Neural crest cell (in vitro differentiated cells): Measurements from ENCODE around the gene COPS4. TPM values are rescaled to one million over a fixed set of nuclear protein-coding genes. Genes with fewer than 3 reads are reported as not detected.
"Not testable (repeated sequence)": the region's sequence is repeated elsewhere in the genome, so short reads cannot be mapped to it uniquely, and the experiment has no call there.

Source experiments
- DNase-seq: peaks from one replicate; pipeline ENCODE4 v3.0.0; 2021; ENCODE audit warnings: low read depth, mixed read lengths, low spot score
- H3K27ac Mint-ChIP-seq: one replicate; pipeline ENCODE4 v1.8.0; 2021; ENCODE audit warnings: mild to moderate bottlenecking, mixed read lengths; ENCODE audit not compliant: unreplicated experiment
- H3K27me3 Mint-ChIP-seq: 2 replicates; pipeline ENCODE4 v1.8.0; 2021; ENCODE audit warnings: low read depth, mild to moderate bottlenecking, mixed read lengths
- H3K36me3 Mint-ChIP-seq: 2 replicates; pipeline ENCODE4 v1.8.0; 2021; ENCODE audit warnings: low read depth, mild to moderate bottlenecking, mixed read lengths
- H3K4me1 Mint-ChIP-seq: 2 replicates; pipeline ENCODE4 v1.8.0; 2021; ENCODE audit warnings: mixed read lengths
- H3K4me3 Mint-ChIP-seq: one replicate; pipeline ENCODE4 v1.8.0; 2021; ENCODE audit warnings: mild to moderate bottlenecking, mixed read lengths
- H3K9me3 Mint-ChIP-seq: 2 replicates; pipeline ENCODE4 v1.8.0; 2021; ENCODE audit warnings: mixed read lengths
- CTCF ChIP-seq: fragments of 200-600 bp; sonication (generic); conservative IDR thresholded peaks from 2 replicates; pipeline ENCODE4 v1.5.0; 2021; ENCODE audit warnings: antibody characterized with exemption, mild to moderate bottlenecking
- total RNA-seq: library from RNA; stranded (reverse); gene quantifications from 2 replicates; pipeline ENCODE4 v1.2.1, GENCODE V29; 2021

Gene COPS4
- total RNA-seq, 1 donor from 2014 or later = 44.5 TPM

GRCh38 chr4:83074086-83074704 is 39.2 kb downstream of the COPS4 start:
- DNase-seq = peak; percentile 38
- H3K36me3 Mint-ChIP-seq = peaks cover 16% of the 10 kb centered on the region
- no peak overlapping the region for H3K27ac Mint-ChIP-seq
- no peaks in the 10 kb centered on the region for H3K27me3 Mint-ChIP-seq
- H3K9me3 Mint-ChIP-seq = no peaks in the 10 kb centered on the region
- TF ChIP-seq CTCF = peak; percentile 87
- no peak overlapping the region for H3K4me3 Mint-ChIP-seq
- H3K4me1 Mint-ChIP-seq = peaks cover 2% of the 10 kb centered on the region

- not testable (repeated sequence) for H3K4me1 Mint-ChIP-seq, H3K4me3 Mint-ChIP-seq, DNase-seq, H3K9me3 Mint-ChIP-seq, H3K27me3 Mint-ChIP-seq, H3K27ac Mint-ChIP-seq
- H3K36me3 Mint-ChIP-seq = peaks cover 15% of the 10 kb centered on the region
Observed at GRCh38 chr4:83074783-83075182, 39.8 kb downstream of the COPS4 start.

GRCh38 chr4:83075311-83076095 is 40.5 kb downstream of the COPS4 start:
- no peak overlapping the region for H3K4me3 Mint-ChIP-seq
- H3K27me3 Mint-ChIP-seq = no peaks in the 10 kb centered on the region
- H3K27ac Mint-ChIP-seq = no peak overlapping the region
- no peaks in the 10 kb centered on the region for H3K4me1 Mint-ChIP-seq
- no peak for DNase-seq
- H3K36me3 Mint-ChIP-seq = peaks cover 13% of the 10 kb centered on the region
- TF ChIP-seq CTCF = no peak
- H3K9me3 Mint-ChIP-seq = no peaks in the 10 kb centered on the region

- H3K9me3 Mint-ChIP-seq = no peaks in the 10 kb centered on the region
- H3K27ac Mint-ChIP-seq = no peak overlapping the region
- no peaks in the 10 kb centered on the region for H3K4me1 Mint-ChIP-seq
- peaks cover 13% of the 10 kb centered on the region for H3K36me3 Mint-ChIP-seq
- DNase-seq = no peak
- TF ChIP-seq CTCF = no peak
- H3K27me3 Mint-ChIP-seq = no peaks in the 10 kb centered on the region
- H3K4me3 Mint-ChIP-seq = no peak overlapping the region
Observed at GRCh38 chr4:83080561-83080960, 45.6 kb downstream of the COPS4 start.

- Mint-ChIP-seq H3K36me3 (no peaks in the 10 kb centered on the region), H3K9me3 (no peaks in the 10 kb centered on the region), H3K4me1 (no peaks in the 10 kb centered on the region), H3K4me3 (no peak overlapping the region), H3K27me3 (no peaks in the 10 kb centered on the region), H3K27ac (no peak overlapping the region)
- TF ChIP-seq CTCF = no peak
- no peak for DNase-seq
Observed at GRCh38 chr4:83082777-83083176, 47.8 kb downstream of the COPS4 start.

- DNase-seq = no peak
- no peak overlapping the region for H3K4me3 Mint-ChIP-seq
- no peaks in the 10 kb centered on the region for H3K9me3 Mint-ChIP-seq
- H3K27me3 Mint-ChIP-seq = no peaks in the 10 kb centered on the region
- no peak overlapping the region for H3K27ac Mint-ChIP-seq
- no peaks in the 10 kb centered on the region for H3K4me1 Mint-ChIP-seq
- TF ChIP-seq CTCF = no peak
- no peaks in the 10 kb centered on the region for H3K36me3 Mint-ChIP-seq
Observed at GRCh38 chr4:83083925-83084475, 49.0 kb downstream of the COPS4 start.

GRCh38 chr4:83084956-83085355 is 50.0 kb downstream of the COPS4 start:
- H3K27ac Mint-ChIP-seq, DNase-seq, H3K9me3 Mint-ChIP-seq, H3K4me1 Mint-ChIP-seq, H3K27me3 Mint-ChIP-seq, H3K4me3 Mint-ChIP-seq, H3K36me3 Mint-ChIP-seq: not testable (repeated sequence)
